Measurements from ENCODE around the gene TMEM220.
"Not testable (repeated sequence)": the region's sequence is repeated elsewhere in the genome, so short reads cannot be mapped to it uniquely, and the experiment has no call there.

The TMEM220 gene

GRCh38 chr17:10730247-10730646, 424 bp upstream of the TMEM220 start:
- peak overlapping the region; percentile 64 for H3K27ac Mint-ChIP-seq
- peaks cover 13% of the 10 kb centered on the region for H3K4me1 Mint-ChIP-seq (ENCODE audit: low read depth)
- H3K27me3 Mint-ChIP-seq (ENCODE audit: low read depth): peaks cover 31% of the 10 kb centered on the region
- not testable (repeated sequence) for DNase-seq (ENCODE audit: low spot score); H3K36me3 Mint-ChIP-seq (ENCODE audit: low read depth); H3K9me3 Mint-ChIP-seq
- peak overlapping the region; percentile 92 for H3K4me3 Mint-ChIP-seq

GRCh38 chr17:10728331-10728892, 1.4 kb downstream of the TMEM220 start:
- Mint-ChIP-seq H3K9me3 (no peaks in the 10 kb centered on the region), H3K4me3 (no peak overlapping the region), H3K4me1 (ENCODE audit: low read depth) (peaks cover 13% of the 10 kb centered on the region), H3K36me3 (ENCODE audit: low read depth) (no peaks in the 10 kb centered on the region), H3K27me3 (ENCODE audit: low read depth) (peaks cover 26% of the 10 kb centered on the region), H3K27ac (no peak overlapping the region)
- DNase-seq (ENCODE audit: low spot score): no peak

GRCh38 chr17:10727192-10727591, 2.6 kb downstream of the TMEM220 start:
- H3K36me3 Mint-ChIP-seq (ENCODE audit: low read depth): no peaks in the 10 kb centered on the region
- H3K4me3 Mint-ChIP-seq: no peak overlapping the region
- H3K9me3 Mint-ChIP-seq: no peaks in the 10 kb centered on the region
- H3K4me1 Mint-ChIP-seq (ENCODE audit: low read depth): peaks cover 13% of the 10 kb centered on the region
- H3K27ac Mint-ChIP-seq: no peak overlapping the region
- DNase-seq (ENCODE audit: low spot score): peak; percentile 14
- peaks cover 19% of the 10 kb centered on the region for H3K27me3 Mint-ChIP-seq (ENCODE audit: low read depth)

- no peaks in the 10 kb centered on the region for H3K9me3 Mint-ChIP-seq
- DNase-seq (ENCODE audit: low spot score): no peak
- peaks cover 16% of the 10 kb centered on the region for H3K27me3 Mint-ChIP-seq (ENCODE audit: low read depth)
- no peak overlapping the region for H3K4me3 Mint-ChIP-seq
- no peak overlapping the region for H3K27ac Mint-ChIP-seq
- no peaks in the 10 kb centered on the region for H3K36me3 Mint-ChIP-seq (ENCODE audit: low read depth)
- peaks cover 13% of the 10 kb centered on the region for H3K4me1 Mint-ChIP-seq (ENCODE audit: low read depth)
Observed at GRCh38 chr17:10726196-10726595, 3.6 kb downstream of the TMEM220 start.

- no peak for DNase-seq (ENCODE audit: low spot score)
- H3K27ac Mint-ChIP-seq: no peak overlapping the region
- H3K4me1 Mint-ChIP-seq (ENCODE audit: low read depth): peaks cover 9% of the 10 kb centered on the region
Observed at GRCh38 chr17:10725262-10725661, 4.6 kb downstream of the TMEM220 start.

GRCh38 chr17:10724546-10725195, 5.2 kb downstream of the TMEM220 start:
- Mint-ChIP-seq H3K4me3 (no peak overlapping the region), H3K4me1 (ENCODE audit: low read depth) (peaks cover 7% of the 10 kb centered on the region), H3K9me3 (no peaks in the 10 kb centered on the region), H3K27me3 (ENCODE audit: low read depth) (peaks cover 6% of the 10 kb centered on the region), H3K36me3 (ENCODE audit: low read depth) (no peaks in the 10 kb centered on the region), H3K27ac (no peak overlapping the region)
- DNase-seq (ENCODE audit: low spot score): no peak

More at GRCh38 chr17:10725262-10725661, 4.6 kb downstream of the TMEM220 start:
- Mint-ChIP-seq H3K36me3 (ENCODE audit: low read depth) (no peaks in the 10 kb centered on the region), H3K9me3 (no peaks in the 10 kb centered on the region), H3K27me3 (ENCODE audit: low read depth) (peaks cover 10% of the 10 kb centered on the region), H3K4me3 (no peak overlapping the region)

GRCh38 chr17:10718547-10718946, 11.3 kb downstream of the TMEM220 start:
- Mint-ChIP-seq H3K36me3 (ENCODE audit: low read depth) (peaks cover 6% of the 10 kb centered on the region), H3K27ac (no peak overlapping the region), H3K27me3 (ENCODE audit: low read depth) (no peaks in the 10 kb centered on the region), H3K4me3 (no peak overlapping the region), H3K9me3 (no peaks in the 10 kb centered on the region), H3K4me1 (ENCODE audit: low read depth) (no peaks in the 10 kb centered on the region)
- DNase-seq (ENCODE audit: low spot score): no peak

- Mint-ChIP-seq H3K27ac (no peak overlapping the region), H3K9me3 (no peaks in the 10 kb centered on the region), H3K4me1 (ENCODE audit: low read depth) (no peaks in the 10 kb centered on the region), H3K36me3 (ENCODE audit: low read depth) (peaks cover 22% of the 10 kb centered on the region), H3K27me3 (ENCODE audit: low read depth) (no peaks in the 10 kb centered on the region), H3K4me3 (no peak overlapping the region)
- no peak for DNase-seq (ENCODE audit: low spot score)
Observed at GRCh38 chr17:10716218-10716617, 13.6 kb downstream of the TMEM220 start.

- no peak overlapping the region for H3K27ac Mint-ChIP-seq
- H3K27me3 Mint-ChIP-seq (ENCODE audit: low read depth): no peaks in the 10 kb centered on the region
- peaks cover 2% of the 10 kb centered on the region for H3K4me1 Mint-ChIP-seq (ENCODE audit: low read depth)
- H3K36me3 Mint-ChIP-seq (ENCODE audit: low read depth): peaks cover 46% of the 10 kb centered on the region
- H3K9me3 Mint-ChIP-seq: no peaks in the 10 kb centered on the region
- DNase-seq (ENCODE audit: low spot score): no peak
- H3K4me3 Mint-ChIP-seq: no peak overlapping the region
Observed at GRCh38 chr17:10713318-10713717, 16.5 kb downstream of the TMEM220 start.

GRCh38 chr17:10705727-10706126, 24.1 kb downstream of the TMEM220 start:
- no peak overlapping the region for H3K27ac Mint-ChIP-seq
- peaks cover 52% of the 10 kb centered on the region for H3K36me3 Mint-ChIP-seq (ENCODE audit: low read depth)
- no peaks in the 10 kb centered on the region for H3K9me3 Mint-ChIP-seq
- H3K4me3 Mint-ChIP-seq: no peak overlapping the region
- H3K4me1 Mint-ChIP-seq (ENCODE audit: low read depth): peaks cover 30% of the 10 kb centered on the region
- DNase-seq (ENCODE audit: low spot score): no peak
- H3K27me3 Mint-ChIP-seq (ENCODE audit: low read depth): no peaks in the 10 kb centered on the region

GRCh38 chr17:10702574-10702973, 27.2 kb downstream of the TMEM220 start:
- Mint-ChIP-seq H3K27me3 (ENCODE audit: low read depth) (no peaks in the 10 kb centered on the region), H3K9me3 (no peaks in the 10 kb centered on the region), H3K27ac (peak overlapping the region; percentile 32), H3K4me1 (ENCODE audit: low read depth) (peaks cover 40% of the 10 kb centered on the region), H3K4me3 (no peak overlapping the region), H3K36me3 (ENCODE audit: low read depth) (peaks cover 37% of the 10 kb centered on the region)
- DNase-seq (ENCODE audit: low spot score): no peak

GRCh38 chr17:10699856-10700255, 30.0 kb downstream of the TMEM220 start:
- Mint-ChIP-seq H3K36me3 (ENCODE audit: low read depth) (peaks cover 30% of the 10 kb centered on the region), H3K4me1 (ENCODE audit: low read depth) (peaks cover 41% of the 10 kb centered on the region), H3K27me3 (ENCODE audit: low read depth) (no peaks in the 10 kb centered on the region), H3K9me3 (no peaks in the 10 kb centered on the region), H3K27ac (peak overlapping the region; percentile 93), H3K4me3 (peak overlapping the region; percentile 83)
- DNase-seq (ENCODE audit: low spot score): no peak

- H3K4me3 Mint-ChIP-seq: peak overlapping the region; percentile 94
- DNase-seq (ENCODE audit: low spot score): no peak
- H3K36me3 Mint-ChIP-seq (ENCODE audit: low read depth): peaks cover 36% of the 10 kb centered on the region
Observed at GRCh38 chr17:10698096-10698818, 31.6 kb downstream of the TMEM220 start.

More at GRCh38 chr17:10698096-10698818, 31.6 kb downstream of the TMEM220 start:
- Mint-ChIP-seq H3K9me3 (no peaks in the 10 kb centered on the region), H3K4me1 (ENCODE audit: low read depth) (peaks cover 41% of the 10 kb centered on the region), H3K27ac (peak overlapping the region; percentile 95), H3K27me3 (ENCODE audit: low read depth) (no peaks in the 10 kb centered on the region)
